Measurements from ENCODE around the gene SP1. TPM values are rescaled to one million over a fixed set of nuclear protein-coding genes. Genes with fewer than 3 reads are reported as not detected.

The SP1 gene
- total RNA-seq, 4 donors from 2014 or later = 68.0 to 80.5 (median 74.0) TPM

DNA sequence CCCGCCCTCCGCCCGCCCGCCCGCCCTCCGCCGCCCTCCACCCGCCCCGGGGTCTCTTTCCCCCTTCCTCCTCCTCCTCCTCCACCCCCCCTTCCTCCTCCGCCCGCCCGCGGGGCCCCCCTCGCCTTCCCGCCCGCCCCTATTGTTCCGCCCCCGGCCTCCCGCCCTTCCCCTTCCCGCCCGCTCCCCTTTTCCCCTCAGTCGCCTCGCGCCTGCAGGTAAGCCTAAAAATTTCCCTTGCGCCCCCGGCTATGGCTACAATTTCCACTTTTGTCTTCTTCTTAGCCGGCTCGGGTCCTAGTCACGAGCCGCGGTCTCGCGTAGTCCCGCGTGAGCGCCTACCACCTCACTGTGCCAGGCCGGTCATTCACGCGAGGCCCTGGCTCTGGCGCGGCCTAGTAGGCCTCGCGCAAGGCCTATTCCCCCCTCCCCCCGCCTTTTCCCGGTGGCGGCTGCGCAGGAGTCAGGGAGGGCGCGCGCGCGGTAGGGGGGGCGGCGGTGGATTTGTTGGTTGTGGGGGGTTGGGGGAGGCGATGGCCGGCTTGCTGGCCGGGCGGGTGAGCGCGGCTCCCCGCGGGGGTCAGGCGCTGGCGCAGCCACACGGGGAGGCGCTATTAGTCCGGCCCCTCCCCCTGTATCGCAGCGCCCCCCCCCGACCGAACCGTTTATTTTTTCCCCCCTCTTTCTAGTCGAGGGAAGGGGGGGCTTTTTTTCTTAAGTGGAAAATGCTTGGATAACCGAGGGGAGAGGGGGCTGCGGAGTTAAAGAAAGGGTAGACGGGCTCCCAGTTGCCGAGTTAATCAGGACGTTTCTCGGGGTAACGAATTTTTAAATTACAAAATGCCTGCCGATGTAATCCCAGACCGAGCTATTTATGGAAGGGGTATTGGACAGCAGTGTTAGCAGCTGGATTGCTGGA is 72.4 kb downstream of the SP1 start:
- peak; percentile 73 for ATAC-seq
- Histone ChIP-seq H3K36me3 (peaks cover 10 to 51% of the 10 kb centered on the region in 2 donors), H3K27me3 (no peaks in the 10 kb centered on the region), H3K27ac (peak overlapping the region; percentile 92 to 97 (median 96)), H3K4me1 (peaks cover 8 to 31% (median 20%) of the 10 kb centered on the region in 3 donors), H3K9me3 (no peaks in the 10 kb centered on the region), H3K4me3 (peak overlapping the region; percentile 77 to 89)
- TF ChIP-seq POLR2A (IDR thresholded peaks at IDR 0.05) (peak in 1 of 2 donors; percentile 15), EP300 (IDR thresholded peaks at IDR 0.05) (no peak), CTCF (IDR thresholded peaks at IDR 0.05) (peak in 1 of 4 experiments; percentile 71), POLR2AphosphoS5 (IDR thresholded peaks at IDR 0.05) (peak; percentile 67)
- 0 to 4% methylated on average over 4 to 9 of the region's 82 CpGs for WGBS, 2 donors (ENCODE audit: low coverage in 1 of 2)

GRCh38 chr12:53453953-53454640 is 74.1 kb downstream of the SP1 start:
- ATAC-seq = no peak
- Histone ChIP-seq H3K4me3 (peak overlapping the region in 1 of 2 donors; percentile 77), H3K27me3 (no peaks in the 10 kb centered on the region), H3K9me3 (no peaks in the 10 kb centered on the region), H3K4me1 (peaks cover 8 to 34% (median 20%) of the 10 kb centered on the region in 3 donors), H3K27ac (peak overlapping the region in 3 of 4 donors; percentile 14 to 97 (median 96)), H3K36me3 (peaks cover 12 to 51% of the 10 kb centered on the region in 2 donors)
- TF ChIP-seq POLR2A (IDR thresholded peaks at IDR 0.05) (no peak), POLR2AphosphoS5 (IDR thresholded peaks at IDR 0.05) (no peak), EP300 (IDR thresholded peaks at IDR 0.05) (no peak)
- WGBS, 2 donors (ENCODE audit: low coverage in 1 of 2) = 13 to 15% methylated on average over 6 of the region's 6 CpGs

DNA sequence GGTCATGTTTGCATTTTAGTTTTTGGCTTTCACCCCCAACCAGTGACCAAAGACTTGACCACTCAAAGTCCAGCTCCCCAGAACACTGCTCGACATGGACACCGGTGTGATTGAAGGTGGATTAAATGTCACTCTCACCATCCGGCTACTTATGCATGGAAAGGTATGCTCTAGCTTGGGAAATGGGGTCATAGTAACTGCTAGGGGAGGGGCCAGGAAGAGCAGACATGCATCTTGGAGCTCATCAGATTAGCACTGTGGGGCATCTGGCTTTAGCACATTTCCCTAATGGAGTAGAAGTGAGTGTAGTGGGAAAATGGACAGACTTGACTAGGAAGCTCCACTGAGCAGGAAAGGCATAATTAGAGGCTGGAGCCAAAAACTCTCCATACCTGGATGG is 74.7 kb downstream of the SP1 start:
- Histone ChIP-seq H3K36me3 (peaks cover 15 to 57% of the 10 kb centered on the region in 2 donors), H3K4me1 (peaks cover 8 to 40% (median 20%) of the 10 kb centered on the region in 3 donors), H3K9me3 (no peaks in the 10 kb centered on the region), H3K4me3 (peak overlapping the region in 1 of 2 donors; percentile 77), H3K27ac (peak overlapping the region in 1 of 4 donors; percentile 14), H3K27me3 (no peaks in the 10 kb centered on the region)
- 25% methylated on average over 3 of the region's 3 CpGs; no CpG with 5 or more reads in 1 of the 2 donors for WGBS, 2 donors (ENCODE audit: low coverage in 1 of 2)
- TF ChIP-seq POLR2A (IDR thresholded peaks at IDR 0.05) (no peak), POLR2AphosphoS5 (IDR thresholded peaks at IDR 0.05) (no peak), CTCF (IDR thresholded peaks at IDR 0.05) (no peak), EP300 (IDR thresholded peaks at IDR 0.05) (no peak)
- no peak for ATAC-seq

GRCh38 chr12:53456654-53457366 is 76.8 kb downstream of the SP1 start:
- WGBS, 2 donors (ENCODE audit: low coverage in 1 of 2) = 56 to 70% methylated on average over 5 to 6 of the region's 6 CpGs

More at GRCh38 chr12:53456654-53457366, 76.8 kb downstream of the SP1 start:
- no peak for ATAC-seq
- Histone ChIP-seq H3K4me1 (peaks cover 15 to 57% (median 17%) of the 10 kb centered on the region in 3 donors), H3K9me3 (no peaks in the 10 kb centered on the region), H3K27me3 (no peaks in the 10 kb centered on the region), H3K36me3 (peaks cover 23 to 78% of the 10 kb centered on the region in 2 donors), H3K4me3 (no peak overlapping the region), H3K27ac (no peak overlapping the region)
- TF ChIP-seq EP300 (IDR thresholded peaks at IDR 0.05) = no peak
- TF ChIP-seq POLR2AphosphoS5 (IDR thresholded peaks at IDR 0.05) = no peak
- TF ChIP-seq CTCF (IDR thresholded peaks at IDR 0.05) = no peak
- TF ChIP-seq POLR2A (IDR thresholded peaks at IDR 0.05) = no peak
